ENCODE data around the gene SRI. TPM values are rescaled to one million over a fixed set of nuclear protein-coding genes. Genes with fewer than 3 reads are reported as not detected.

The SRI gene
- polyA plus RNA-seq, 4 donors, result 145 to 171 (median 165) TPM

DNA sequence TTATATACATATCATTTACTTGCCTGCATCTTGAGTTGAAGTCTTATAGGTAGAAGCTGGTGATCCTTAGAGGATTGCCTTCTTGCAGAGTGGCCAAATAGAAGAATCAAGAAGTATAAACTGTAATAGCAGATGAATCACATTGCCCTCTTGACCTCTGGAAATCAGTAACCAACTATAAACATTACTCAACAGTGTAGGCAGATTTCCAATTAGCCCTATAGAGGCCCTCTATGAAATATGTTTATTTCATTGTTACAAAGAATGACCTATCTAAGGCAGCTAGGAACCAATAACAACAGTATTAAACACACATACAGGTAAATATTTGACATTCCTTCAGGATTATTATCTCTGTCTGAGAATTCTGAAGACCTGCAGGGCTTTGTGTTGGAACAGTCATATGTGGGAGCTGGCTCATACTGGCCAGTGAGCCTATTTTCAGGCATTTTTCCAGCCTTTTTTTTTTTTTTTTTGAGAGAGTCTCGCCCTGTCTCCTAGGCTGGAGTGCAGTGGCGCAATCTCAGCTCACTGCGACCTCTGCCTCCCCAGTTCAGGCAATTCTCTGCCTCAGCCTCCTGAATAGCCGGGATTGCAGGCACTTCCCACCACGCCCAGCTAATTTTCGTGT is 7.2 kb upstream of the SRI start:
- no peak for DNase-seq (ENCODE audit: low read depth in 4 of 4, low spot score in 3 of 4)

DNA sequence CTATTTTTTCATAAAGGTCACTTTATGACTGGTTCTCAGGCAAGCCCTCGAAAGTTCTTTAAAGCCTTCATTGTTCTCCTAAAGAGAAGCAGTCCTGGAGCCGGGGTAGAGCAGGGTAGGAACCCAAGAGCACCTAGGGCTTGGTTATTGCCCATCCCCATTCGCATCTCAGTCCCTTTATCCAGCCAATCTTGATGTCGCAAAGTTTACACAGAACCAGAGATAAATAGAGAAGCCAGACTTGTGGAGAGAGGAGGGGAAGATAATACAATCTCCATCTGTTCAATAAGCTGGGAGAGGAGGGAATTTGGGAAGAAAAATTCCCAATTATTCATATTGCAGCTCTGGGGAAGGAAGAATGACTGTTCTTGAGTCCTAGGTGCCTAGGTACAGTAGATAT is 6.4 kb upstream of the SRI start:
- DNase-seq (ENCODE audit: low read depth in 4 of 4, low spot score in 3 of 4), result no peak

DNA sequence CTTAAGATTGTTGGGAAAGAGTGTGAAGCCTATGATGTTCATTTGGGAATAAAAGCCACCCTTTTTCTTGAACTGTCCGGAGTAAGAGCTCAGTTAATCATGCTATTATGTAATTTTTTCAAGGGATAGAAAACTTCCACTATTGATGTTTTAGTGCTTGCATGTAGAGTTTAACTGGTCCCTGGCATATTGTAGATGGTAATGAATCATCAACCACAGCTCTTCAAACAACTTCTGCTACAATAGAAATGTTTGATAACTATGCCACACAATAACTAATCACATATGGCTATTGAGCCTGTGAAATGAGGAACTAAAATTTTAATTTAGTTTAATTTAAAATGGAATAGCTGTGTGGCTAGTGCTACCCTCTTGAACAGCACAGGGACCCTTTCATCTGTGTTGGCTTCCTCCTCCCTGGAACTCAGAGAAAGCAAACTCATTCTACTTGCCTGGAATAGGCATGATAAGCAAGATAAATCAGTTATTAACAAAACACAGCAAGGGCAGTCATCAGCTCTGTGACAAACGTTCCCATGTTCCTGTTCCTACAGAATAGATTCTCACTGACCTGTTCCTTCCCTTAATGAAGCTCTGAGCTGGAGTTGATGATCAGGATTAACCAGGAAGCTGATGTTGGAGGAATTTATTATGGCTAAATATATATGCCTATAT is 4.9 kb upstream of the SRI start:
- DNase-seq (ENCODE audit: low read depth in 4 of 4, low spot score in 3 of 4), result no peak

DNA sequence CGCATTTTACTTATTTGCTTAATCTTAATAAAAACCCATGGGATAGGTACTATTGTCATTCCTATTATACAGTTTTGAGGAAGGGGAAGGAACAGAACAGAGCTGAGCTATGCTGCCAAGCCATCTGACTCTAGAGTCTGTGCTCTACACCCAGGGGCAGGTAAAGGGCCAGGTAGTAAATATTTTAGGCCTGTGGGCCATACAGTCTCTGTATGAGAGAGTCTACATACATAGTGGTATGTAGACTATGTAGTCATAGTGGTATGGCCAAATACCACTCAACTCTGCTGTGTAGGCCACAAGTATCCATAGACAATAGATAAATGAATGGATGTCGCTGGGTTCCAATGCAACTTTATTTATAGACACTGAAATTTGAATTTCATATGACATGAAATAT is 3.4 kb upstream of the SRI start:
- no peak for DNase-seq (ENCODE audit: low read depth in 4 of 4, low spot score in 3 of 4)

DNA sequence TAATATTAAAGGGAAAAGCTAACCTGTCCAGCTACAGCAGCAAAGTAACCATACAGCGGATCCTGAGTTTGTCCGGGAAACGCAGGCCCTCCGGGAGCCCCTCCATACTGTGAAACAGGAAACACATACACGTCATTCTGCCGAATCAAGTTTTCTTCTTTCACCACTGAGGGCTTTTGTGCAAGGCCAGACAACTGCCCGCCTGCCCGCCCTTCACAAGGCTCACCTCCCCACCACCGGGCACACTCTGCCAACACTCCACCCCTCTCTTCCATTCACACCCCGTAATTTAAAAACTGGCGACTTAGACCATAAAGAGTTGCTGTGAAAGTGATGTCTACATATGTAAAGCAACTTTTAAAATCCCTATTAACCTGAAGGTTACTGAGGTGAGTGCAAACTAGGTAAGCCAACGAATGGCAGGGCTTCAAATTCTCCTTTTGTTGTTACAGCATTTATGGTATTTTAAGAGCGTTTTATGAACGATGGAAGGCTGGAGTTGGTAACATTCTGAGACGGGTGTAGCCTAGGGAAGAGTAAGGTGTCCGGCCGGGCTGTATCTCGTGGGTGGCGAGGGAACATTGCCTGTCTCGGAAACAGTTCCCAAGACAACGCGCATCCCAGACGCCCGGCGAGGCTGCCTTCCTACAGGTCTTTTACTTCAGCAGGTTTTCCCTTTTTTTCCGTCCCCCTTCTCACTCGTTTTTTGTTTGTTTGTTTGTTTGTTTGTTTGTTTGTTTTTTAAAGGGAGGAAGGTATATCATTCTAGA is 817 bp downstream of the SRI start:
- DNase-seq (ENCODE audit: low read depth in 4 of 4, low spot score in 3 of 4), result peak in 3 of 4 donors; percentile 22 to 53 (median 39)

DNA sequence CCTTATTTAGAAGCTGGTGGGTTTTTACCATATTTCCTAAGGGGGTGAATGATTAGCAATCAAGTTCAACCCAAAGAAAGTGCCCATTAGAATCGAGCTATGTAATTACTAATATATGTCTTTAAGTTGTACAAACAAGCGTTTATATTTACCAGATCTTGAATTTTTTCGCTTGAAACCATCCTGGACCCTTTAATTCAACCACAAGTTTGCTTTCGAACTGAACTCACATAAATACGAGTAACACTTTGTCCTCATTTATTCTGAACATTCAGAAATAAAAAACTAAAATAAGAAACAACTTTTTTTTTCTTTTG is 1.5 kb downstream of the SRI start:
- DNase-seq (ENCODE audit: low read depth in 4 of 4, low spot score in 3 of 4), result no peak

DNA sequence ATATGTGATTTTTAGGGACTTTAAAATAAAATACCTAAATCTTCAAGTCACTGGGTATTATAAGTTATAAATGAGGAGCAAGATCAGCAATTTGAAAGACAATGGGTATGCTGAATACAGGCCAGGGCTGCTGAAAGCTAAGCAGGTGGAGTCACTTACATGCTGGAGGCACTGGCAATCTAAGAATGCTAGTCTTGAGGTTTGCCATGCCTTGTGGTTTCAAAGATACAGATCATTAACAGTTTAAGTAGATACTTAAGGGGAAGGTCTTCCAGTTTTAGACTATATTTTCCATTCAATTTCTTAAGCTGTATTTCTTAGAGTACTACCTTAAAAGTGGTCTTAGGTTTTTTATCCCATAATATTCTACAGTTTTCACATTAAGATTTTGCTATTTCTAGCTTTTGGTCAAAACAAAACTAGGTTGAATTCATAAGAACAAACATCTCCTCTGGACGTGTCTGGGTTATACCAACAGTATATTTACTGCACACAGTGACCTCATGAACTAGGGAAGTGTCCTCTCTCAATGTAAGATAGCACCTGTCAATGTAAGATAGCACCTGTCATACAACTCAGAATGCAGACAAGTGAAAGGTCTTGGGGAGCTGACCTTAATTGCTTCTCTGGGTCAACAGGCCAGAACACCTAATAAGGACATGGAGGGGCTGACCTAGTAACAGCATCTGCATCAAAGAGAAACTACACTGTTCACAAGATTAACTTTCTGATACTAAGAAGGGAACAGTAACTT is 2.0 kb downstream of the SRI start:
- DNase-seq (ENCODE audit: low read depth in 4 of 4, low spot score in 3 of 4), result no peak

DNA sequence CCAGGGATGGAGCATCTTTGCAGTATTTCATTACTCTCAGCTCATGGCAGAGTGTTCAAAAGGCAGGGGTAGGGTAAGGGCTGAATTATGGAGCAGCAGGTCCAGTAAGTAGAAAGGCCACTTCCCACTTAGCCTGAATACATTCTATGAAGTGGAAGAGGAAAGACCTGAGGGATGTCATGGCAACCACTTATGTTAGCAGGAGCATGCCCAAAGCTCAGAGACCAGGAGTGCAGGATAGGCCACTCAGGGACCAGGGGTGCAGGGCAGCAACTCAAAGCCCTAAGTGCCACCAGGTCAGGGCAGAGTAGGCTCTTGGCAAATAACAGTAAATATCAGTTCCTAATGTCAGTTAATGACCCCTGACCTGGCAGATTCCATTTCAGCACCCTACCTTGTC is 3.6 kb downstream of the SRI start:
- no peak for DNase-seq (ENCODE audit: low read depth in 4 of 4, low spot score in 3 of 4)

DNA sequence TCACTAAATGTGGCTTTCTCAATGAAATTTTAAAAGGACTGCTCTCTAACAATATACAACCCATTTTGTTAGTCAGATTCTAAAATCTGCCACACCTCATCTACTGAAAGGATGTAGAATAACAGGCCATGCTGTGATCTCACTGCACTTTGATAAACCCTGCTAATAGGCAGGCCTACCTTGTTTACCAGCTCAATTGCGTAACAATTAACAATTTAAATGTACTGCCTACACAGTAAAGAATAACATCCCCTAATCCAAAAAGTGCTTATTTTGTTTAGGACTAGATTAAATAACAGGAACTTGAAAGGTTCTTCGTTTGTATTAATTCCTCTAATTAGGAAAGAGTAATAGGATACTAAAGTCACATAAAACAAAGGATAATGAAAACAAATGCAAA is 4.5 kb downstream of the SRI start:
- no peak for DNase-seq (ENCODE audit: low read depth in 4 of 4, low spot score in 3 of 4)

DNA sequence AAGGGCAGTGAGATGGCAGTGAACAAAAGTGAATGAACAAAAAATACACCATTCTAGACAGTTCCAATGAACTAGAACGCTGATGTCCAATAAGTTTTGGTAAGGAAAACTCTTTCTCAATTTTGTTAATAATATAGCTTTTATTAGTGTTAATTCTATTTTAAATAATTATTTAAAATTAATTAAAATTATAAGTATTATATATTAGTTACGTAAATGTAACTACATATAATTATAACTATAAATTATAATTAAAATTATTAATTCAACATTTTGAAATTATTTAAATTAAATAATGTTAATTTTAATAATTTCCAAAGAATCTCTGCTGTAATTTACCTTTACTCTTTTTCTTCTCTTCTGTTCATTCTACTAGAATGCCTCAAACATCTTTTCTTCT is 5.4 kb downstream of the SRI start:
- no peak for DNase-seq (ENCODE audit: low read depth in 4 of 4, low spot score in 3 of 4)

DNA sequence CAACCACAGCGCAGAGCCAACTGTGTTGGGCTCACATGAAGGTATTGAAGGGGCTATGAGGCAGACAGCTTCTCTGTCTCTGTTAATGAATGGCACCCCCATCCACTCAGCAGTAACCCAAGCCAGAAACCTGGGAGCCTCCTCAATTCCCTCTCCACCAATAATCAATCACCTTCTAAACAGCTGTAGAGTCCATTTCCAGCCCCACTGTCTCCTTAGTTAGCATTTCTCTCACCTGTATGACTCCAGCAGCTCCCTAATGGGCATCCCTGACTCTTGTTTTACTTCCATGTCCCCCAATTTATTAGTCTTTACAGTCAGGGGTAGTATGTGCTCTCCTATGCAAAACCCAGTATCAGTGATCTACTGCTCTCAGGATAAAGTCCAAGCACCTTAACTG is 6.9 kb downstream of the SRI start:
- DNase-seq (ENCODE audit: low read depth in 4 of 4, low spot score in 3 of 4), result no peak

DNA sequence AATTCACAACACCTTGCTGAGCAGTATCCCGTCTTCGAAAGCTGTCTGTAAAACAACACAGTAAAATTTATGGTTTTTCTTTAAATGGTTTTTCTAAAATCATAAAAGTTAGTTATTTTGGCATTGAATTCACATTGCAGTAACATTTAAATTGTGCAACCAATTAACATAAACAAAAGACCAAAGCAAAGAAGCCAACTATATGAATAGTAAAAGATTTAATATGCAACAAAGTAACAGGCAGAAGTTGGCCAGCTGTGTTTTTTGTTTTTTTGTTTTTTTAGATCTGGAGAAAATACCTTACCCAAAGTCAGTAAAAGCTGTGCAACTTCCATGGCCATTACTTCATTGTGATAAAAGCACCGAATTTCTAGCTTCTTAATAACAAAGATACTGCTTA is 11.3 kb downstream of the SRI start:
- no peak for DNase-seq (ENCODE audit: low read depth in 4 of 4, low spot score in 3 of 4)

DNA sequence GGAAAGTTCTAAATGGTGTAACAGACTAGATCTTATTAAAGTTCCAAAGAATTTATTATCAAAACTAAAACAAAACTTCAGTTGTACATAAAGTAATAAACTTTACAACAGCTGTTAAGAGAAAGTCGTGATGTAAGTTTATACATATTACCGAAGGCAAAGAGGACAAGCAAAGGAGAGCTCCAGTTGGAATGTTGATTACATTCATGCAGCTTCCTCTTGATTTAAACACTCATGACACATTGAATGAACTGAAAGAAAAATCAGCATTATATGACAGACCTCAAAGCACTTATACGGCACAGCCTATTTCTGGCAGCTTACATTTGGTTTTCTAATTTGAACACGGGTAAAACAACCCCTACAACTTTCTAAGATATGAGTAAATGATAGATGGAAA is 13.6 kb downstream of the SRI start:
- DNase-seq (ENCODE audit: low read depth in 4 of 4, low spot score in 3 of 4), result no peak

DNA sequence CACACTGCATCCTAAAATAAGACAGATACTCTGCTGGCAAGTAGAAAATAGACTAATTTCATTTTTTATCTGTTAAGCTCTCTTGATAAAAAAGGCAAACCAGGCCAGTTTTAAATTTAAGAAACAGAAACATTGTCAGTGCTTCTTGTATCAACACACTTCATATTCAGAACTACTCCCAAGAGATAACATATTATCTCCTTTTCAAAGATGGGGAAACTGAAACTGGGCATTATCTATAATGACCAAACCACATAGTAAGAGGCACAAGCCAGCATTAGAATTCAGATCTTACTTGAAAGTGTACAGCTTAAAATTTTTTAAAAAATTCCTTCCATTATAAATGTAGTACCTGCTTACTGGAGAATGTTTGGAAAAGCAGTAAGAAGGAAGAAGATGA is 14.7 kb downstream of the SRI start:
- no peak for DNase-seq (ENCODE audit: low read depth in 4 of 4, low spot score in 3 of 4)

DNA sequence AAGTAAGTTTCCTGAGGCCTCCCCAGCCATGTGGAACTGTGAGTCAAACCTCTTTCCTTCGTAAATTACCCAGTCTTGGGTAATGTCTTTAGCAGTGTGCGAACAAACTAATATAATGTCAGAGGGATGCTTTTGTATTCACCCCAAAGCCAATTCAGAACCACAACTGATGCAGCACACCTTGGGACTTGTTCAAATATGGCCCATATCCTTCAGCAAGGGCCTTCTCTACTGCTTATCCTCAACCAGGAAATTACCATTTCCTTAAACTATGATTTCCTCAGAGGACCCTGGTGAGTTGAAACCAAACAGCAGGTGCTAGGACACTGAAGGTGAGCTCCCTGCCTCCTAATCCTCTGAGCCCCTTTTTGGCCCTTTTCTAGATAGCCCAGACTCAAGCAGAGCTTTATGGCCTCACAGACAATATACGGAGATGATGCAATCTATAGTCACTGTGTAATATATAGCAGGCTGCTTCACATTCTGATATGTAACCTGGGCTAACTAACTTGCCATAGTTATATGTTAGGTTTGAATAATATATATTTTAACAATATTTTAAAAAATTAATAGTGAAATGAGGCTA is 15.2 kb downstream of the SRI start:
- DNase-seq (ENCODE audit: low read depth in 4 of 4, low spot score in 3 of 4), result no peak

DNA sequence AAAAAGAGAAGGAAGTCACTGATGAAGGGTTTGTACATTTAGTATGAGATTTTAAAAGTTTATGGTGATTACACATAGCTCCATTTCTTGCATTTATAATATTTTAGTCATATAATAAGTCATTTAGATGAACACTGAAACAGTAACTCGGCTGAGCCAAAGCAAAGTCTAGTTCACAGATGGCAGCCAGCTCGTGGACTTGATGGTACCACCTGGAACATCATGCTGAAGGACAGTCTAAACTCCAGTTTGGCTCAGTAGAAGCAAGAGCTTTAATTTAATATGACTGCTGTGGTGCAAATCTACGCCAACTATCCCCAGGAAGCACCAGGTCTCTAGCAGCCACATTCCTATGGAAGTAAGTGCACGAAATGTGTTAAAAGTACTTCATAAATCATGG is 16.4 kb downstream of the SRI start:
- DNase-seq (ENCODE audit: low read depth in 4 of 4, low spot score in 3 of 4), result no peak

DNA sequence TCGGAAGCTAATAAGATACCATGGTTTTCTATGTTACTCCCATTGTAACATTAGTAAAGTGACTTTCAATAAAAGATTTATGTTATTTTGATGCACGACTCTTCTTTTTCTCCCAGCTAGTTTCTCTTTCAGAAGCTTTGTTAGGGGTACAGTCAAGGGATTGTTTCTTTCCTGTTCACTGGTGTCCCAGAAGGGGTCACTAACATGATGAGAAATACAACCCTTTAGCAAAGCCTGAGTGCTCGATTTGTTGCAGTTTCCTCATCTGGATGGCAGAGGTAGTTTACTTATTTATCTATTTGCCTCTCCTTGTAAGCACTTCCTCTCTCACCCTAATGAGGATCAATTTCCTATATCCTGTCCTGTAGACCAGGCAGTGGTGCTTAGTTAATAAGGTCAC is 17.0 kb downstream of the SRI start:
- no peak for DNase-seq (ENCODE audit: low read depth in 4 of 4, low spot score in 3 of 4)

DNA sequence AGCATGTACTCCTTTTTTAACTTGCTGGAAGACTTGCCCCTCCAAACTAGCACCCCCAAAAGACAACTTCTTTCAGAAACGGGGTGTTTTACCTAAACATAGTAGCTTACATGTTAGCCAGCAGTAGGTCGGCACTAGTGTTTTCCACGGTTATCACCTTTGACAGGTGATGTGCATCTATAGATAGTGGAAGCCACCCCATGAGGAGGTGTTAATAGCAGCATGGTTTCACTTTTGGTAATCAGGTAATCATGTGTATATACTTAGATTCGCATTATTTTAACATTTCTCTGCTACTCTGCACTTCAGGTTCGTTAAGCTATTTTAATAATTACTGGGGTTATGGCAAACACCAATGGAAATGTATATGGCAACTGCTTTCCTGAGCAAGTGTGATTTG is 17.6 kb downstream of the SRI start:
- no peak for DNase-seq (ENCODE audit: low read depth in 4 of 4, low spot score in 3 of 4)

DNA sequence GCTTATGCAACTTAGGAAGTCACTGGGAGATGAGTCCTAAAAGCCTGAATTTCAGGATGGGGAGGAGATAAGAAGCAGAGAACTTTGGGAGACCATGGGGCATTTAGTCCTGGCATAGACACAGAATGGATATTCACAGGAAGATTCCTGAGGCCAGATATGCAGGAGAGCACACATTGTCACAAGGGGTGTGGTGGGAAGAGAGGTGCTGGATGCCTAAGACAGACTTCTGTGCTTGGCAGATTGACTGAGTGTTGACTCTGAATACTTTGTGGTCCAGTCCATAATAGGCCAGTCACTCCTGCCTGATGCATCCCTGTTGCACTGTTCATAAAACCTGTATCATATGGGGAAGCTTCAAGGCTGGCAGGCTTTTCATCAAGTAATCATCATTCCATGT is 18.5 kb downstream of the SRI start:
- no peak for DNase-seq (ENCODE audit: low read depth in 4 of 4, low spot score in 3 of 4)

DNA sequence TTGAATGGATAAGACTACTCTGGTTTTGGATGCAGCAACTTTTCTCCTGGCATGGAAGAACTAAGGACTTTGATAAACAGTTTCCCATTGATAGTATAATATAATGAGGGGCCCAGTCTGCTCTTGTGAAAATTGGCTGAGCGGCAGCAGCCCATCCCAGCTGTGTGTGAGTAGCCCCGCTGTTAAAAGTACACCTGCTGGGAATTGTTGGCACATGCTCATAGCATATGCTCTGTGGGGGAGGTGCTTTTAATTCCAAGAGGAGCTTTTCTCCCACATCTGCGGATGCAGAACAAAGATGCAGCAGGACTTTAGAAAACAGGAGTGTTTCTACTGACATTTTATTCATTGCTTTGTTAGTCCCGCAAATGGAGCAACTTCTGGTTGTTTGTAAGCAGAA is 19.0 kb downstream of the SRI start:
- DNase-seq (ENCODE audit: low read depth in 4 of 4, low spot score in 3 of 4), result no peak

DNA sequence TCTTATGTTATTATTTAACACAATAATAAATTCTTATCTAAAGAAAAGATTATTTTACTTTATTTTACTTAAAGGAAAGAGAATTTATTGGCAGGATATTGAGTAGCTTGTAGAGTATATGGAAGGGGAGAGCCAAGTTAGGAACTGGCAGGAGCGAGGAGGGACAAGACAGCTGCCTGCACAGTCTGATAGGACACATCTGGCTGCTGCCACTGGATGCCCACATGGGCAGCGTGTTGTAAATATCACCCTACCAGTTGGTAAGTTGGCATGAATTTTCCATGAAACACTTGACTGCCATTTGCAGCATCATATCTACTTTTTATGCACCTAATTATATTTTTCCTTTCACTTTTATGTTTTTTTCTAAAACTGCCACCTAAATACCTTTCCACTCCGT is 19.6 kb downstream of the SRI start:
- no peak for DNase-seq (ENCODE audit: low read depth in 4 of 4, low spot score in 3 of 4)
